Peyer's patch (tissue), 4 donors: ENCODE measurements around the gene IRAK1. TPM values are rescaled to one million over a fixed set of nuclear protein-coding genes. Genes with fewer than 3 reads are reported as not detected.

Experiments
- DNase-seq, 3 donors: peaks; one replicate each; pipeline ENCODE4 v3.0.0-alpha.2; 2017 to 2019
- H3K27ac ChIP-seq, 4 donors: fragments of 200-600 bp; sonication (generic); one replicate each; pipeline ENCODE4 v1.5.1; 2016 to 2019
- H3K27me3 ChIP-seq, 2 donors: fragments of 200-600 bp; sonication (generic); one replicate each; pipeline ENCODE4 v1.5.1; 2019
- H3K36me3 ChIP-seq, 3 donors: fragments of 200-600 bp; sonication (generic); one replicate each; pipeline ENCODE4 v1.5.1; 2016 to 2019
- H3K4me1 ChIP-seq, 4 donors: fragments of 200-600 bp; sonication (generic); one replicate each; pipeline ENCODE4 v1.5.1; 2016 to 2019
- H3K4me3 ChIP-seq, 4 donors: fragments of 200-600 bp; sonication (generic); 1 replicate in 3 of 4; 2 replicates in 1 of 4; pipeline ENCODE4 v1.5.1; 2016 to 2019; ENCODE audit warnings: mild to moderate bottlenecking in 1 of 4
- H3K9me3 ChIP-seq, 4 donors: fragments of 200-600 bp; sonication (generic); one replicate each; pipeline ENCODE4 v1.5.1; 2016 to 2019; ENCODE audit warnings: mild to moderate bottlenecking in 1 of 4
- CTCF ChIP-seq, 6 experiments: fragments of 450-650 bp in 4 of 6; fragments of 200-600 bp in 2 of 6; sonication (generic) in 1 of 6; IDR thresholded peaks; one replicate each; pipeline ENCODE4 v1.5.1; 2017 to 2019; ENCODE audit warnings: antibody characterized with exemption in 6 of 6, mild to moderate bottlenecking in 3 of 6, moderate library complexity in 1 of 6
- POLR2A ChIP-seq, 2 donors: fragments of 450-650 bp; IDR thresholded peaks; one replicate each; pipeline ENCODE4 v1.5.1; 2017; ENCODE audit warnings: antibody characterized with exemption in 2 of 2, mild to moderate bottlenecking in 2 of 2, moderate library complexity in 2 of 2
- total RNA-seq, 4 donors: library from RNA; depleted of rRNA; stranded (reverse); fragments of >200 nt; gene quantifications; one replicate each; pipeline ENCODE4 v1.1.0, GENCODE V29; 2016

The IRAK1 gene
- total RNA-seq, 4 donors from 2014 or later = 111 to 150 (median 122) TPM

GRCh38 chrX:154028502-154029184 lies 8.9 kb upstream of the IRAK1 start:
- peaks cover 0 to 11% (median 0%) of the 10 kb centered on the region in 4 donors for H3K4me1 ChIP-seq
- no peak overlapping the region for H3K4me3 ChIP-seq
- peaks cover 0 to 30% (median 0%) of the 10 kb centered on the region in 3 donors for H3K36me3 ChIP-seq
- peak overlapping the region in 2 of 4 donors; percentile 31 to 64 for H3K27ac ChIP-seq
- H3K27me3 ChIP-seq = no peaks in the 10 kb centered on the region
- peak in 2 of 3 donors; percentile 67 to 73 for DNase-seq
- TF ChIP-seq POLR2A (IDR thresholded peaks at IDR 0.05) (peak in 1 of 2 donors; percentile 8), CTCF (IDR thresholded peaks at IDR 0.05) (no peak)
- no peaks in the 10 kb centered on the region for H3K9me3 ChIP-seq

- H3K36me3 ChIP-seq = peaks cover 0 to 30% (median 0%) of the 10 kb centered on the region in 3 donors
- H3K9me3 ChIP-seq = no peaks in the 10 kb centered on the region
- TF ChIP-seq POLR2A (IDR thresholded peaks at IDR 0.05) (no peak), CTCF (IDR thresholded peaks at IDR 0.05) (no peak)
- no peak overlapping the region for H3K4me3 ChIP-seq
- H3K27me3 ChIP-seq = no peaks in the 10 kb centered on the region
- no peak for DNase-seq
- peaks cover 0 to 11% (median 0%) of the 10 kb centered on the region in 4 donors for H3K4me1 ChIP-seq
- H3K27ac ChIP-seq = no peak overlapping the region
Observed at GRCh38 chrX:154027986-154028385, 8.3 kb upstream of the IRAK1 start.

DNA sequence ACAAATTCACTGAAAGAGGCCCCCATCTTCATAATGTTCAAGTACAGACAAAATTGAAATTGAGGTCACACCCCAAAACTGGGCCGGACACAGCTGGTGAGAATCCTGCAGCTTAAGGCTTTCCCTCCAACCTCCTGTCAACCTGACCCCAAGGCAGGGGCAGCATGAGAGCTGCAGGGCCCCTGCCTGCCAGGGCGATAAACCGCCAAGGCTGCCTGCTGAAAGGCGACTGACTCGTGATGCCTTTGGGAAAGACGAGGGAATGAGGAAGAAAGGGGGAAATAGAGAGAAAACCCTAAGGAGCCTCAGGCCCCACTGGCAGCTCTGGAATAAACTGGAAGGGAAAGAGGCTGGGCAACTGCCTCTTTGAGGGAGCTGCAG lies 7.3 kb upstream of the IRAK1 start:
- Histone ChIP-seq H3K9me3 (no peaks in the 10 kb centered on the region), H3K27me3 (no peaks in the 10 kb centered on the region), H3K4me3 (no peak overlapping the region), H3K36me3 (peaks cover 0 to 27% (median 0%) of the 10 kb centered on the region in 3 donors), H3K4me1 (peaks cover 0 to 11% (median 0%) of the 10 kb centered on the region in 4 donors), H3K27ac (no peak overlapping the region)
- DNase-seq = no peak
- TF ChIP-seq CTCF (IDR thresholded peaks at IDR 0.05) = no peak
- TF ChIP-seq POLR2A (IDR thresholded peaks at IDR 0.05) = no peak

DNA sequence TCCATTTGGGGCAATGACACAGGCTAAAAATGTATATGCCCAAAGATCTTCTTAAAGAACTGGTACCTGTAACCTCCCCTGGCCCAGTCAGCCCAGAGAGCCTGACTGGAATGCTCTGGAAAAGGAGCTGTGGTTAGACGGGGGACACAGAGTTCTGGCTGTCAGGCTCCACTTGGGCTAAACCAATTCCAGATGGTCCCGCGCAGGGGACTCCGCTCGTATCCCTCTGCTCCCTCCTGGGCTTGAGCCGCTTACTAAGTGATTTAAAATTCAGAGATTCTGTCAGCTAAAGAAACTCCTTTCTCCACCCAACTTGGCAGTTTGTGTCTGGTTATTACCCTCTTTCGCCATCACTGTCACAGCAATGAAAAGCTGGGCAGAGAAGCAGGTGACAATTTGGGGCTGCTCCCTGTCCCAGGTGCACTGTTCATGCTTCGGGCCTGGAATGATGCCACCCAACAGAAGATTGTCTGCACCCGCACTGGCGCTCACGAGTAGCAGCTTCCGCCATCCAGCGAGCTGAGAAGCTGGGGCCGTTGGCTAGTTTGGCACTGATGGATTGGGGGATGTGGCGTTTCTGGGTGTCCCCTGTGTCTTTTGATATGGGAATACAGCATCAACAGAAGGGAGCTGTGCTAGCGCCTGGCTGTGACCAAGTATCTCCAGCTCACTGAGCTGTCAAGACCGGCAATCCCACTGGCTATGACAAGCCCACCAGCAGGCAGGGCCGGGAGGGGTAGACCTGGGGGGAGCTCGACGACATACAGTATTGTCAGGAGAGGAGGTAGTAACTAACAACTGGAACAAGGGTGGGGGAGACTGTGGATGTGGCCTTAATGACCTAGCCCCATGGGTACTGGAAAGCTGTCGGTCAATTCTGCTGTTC lies 6.7 kb upstream of the IRAK1 start:
- Histone ChIP-seq H3K9me3 (no peaks in the 10 kb centered on the region), H3K4me3 (no peak overlapping the region), H3K36me3 (peaks cover 0 to 21% (median 0%) of the 10 kb centered on the region in 3 donors), H3K27me3 (no peaks in the 10 kb centered on the region), H3K4me1 (peaks cover 0 to 11% (median 0%) of the 10 kb centered on the region in 4 donors), H3K27ac (no peak overlapping the region)
- TF ChIP-seq POLR2A (IDR thresholded peaks at IDR 0.05) (no peak), CTCF (IDR thresholded peaks at IDR 0.05) (no peak)
- no peak for DNase-seq

GRCh38 chrX:154025230-154025629 lies 5.5 kb upstream of the IRAK1 start:
- Histone ChIP-seq H3K4me1 (peaks cover 0 to 11% (median 0%) of the 10 kb centered on the region in 4 donors), H3K36me3 (peaks cover 0 to 9% (median 0%) of the 10 kb centered on the region in 3 donors), H3K9me3 (no peaks in the 10 kb centered on the region), H3K27ac (no peak overlapping the region), H3K27me3 (no peaks in the 10 kb centered on the region), H3K4me3 (no peak overlapping the region)
- no peak for DNase-seq
- TF ChIP-seq POLR2A (IDR thresholded peaks at IDR 0.05) = no peak
- no peak for TF ChIP-seq CTCF (IDR thresholded peaks at IDR 0.05)
